22Rv1 (cell line): ENCODE data around the gene DMXL1.

ENCODE experiments used
- ZFX ChIP-seq: fragments of 450-650 bp; IDR thresholded peaks from 2 replicates; pipeline ENCODE4 v1.6.1; 2017; ENCODE audit warnings: antibody characterized with exemption, borderline replicate concordance
- TF ChIP-seq, protein P1 (sequence below): fragments of 450-650 bp; IDR thresholded peaks from 2 replicates; pipeline ENCODE4 v1.5.1; 2017; ENCODE audit warnings: mild to moderate bottlenecking

DNA sequence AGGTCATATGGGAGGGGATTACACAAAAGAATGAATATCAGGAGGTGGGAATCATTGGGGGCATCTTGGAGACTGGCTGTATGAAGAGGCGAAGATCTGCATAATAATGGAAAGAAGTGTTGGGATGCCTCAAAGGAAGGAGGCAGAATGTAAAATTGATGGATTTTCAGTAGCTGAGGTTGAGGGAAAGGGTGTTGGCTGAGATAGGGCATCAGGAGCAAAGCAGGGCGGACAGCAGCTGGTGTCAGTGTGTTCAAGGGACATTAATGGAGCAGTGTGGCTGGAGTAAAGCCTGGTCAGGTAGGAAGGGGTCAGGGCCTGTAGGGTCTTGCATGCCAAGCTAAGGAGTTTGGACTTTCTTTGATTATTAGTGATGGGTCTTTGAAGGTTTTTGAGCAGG lies 219.7 kb downstream of the DMXL1 start:
- TF ChIP-seq, protein P1, sequence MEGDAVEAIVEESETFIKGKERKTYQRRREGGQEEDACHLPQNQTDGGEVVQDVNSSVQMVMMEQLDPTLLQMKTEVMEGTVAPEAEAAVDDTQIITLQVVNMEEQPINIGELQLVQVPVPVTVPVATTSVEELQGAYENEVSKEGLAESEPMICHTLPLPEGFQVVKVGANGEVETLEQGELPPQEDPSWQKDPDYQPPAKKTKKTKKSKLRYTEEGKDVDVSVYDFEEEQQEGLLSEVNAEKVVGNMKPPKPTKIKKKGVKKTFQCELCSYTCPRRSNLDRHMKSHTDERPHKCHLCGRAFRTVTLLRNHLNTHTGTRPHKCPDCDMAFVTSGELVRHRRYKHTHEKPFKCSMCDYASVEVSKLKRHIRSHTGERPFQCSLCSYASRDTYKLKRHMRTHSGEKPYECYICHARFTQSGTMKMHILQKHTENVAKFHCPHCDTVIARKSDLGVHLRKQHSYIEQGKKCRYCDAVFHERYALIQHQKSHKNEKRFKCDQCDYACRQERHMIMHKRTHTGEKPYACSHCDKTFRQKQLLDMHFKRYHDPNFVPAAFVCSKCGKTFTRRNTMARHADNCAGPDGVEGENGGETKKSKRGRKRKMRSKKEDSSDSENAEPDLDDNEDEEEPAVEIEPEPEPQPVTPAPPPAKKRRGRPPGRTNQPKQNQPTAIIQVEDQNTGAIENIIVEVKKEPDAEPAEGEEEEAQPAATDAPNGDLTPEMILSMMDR, result no peak
- no peak for TF ChIP-seq ZFX
